GM21717 (cell line): Measurements from ENCODE around the gene ZNF609.
"Not testable (repeated sequence)": the region's sequence is repeated elsewhere in the genome, so short reads cannot be mapped to it uniquely, and the experiment has no call there.

Source experiments
- ATAC-seq: cut with Tn5 transposase; IDR thresholded peaks from one replicate; pipeline ENCODE4 v1.9.1; 2021; ENCODE audit warnings: mild to moderate bottlenecking, moderate library complexity; ENCODE audit not compliant: unreplicated experiment

Gene ZNF609

GRCh38 chr15:64640146-64640871 lies 179.9 kb downstream of the ZNF609 start:
- ATAC-seq, result no peak

DNA sequence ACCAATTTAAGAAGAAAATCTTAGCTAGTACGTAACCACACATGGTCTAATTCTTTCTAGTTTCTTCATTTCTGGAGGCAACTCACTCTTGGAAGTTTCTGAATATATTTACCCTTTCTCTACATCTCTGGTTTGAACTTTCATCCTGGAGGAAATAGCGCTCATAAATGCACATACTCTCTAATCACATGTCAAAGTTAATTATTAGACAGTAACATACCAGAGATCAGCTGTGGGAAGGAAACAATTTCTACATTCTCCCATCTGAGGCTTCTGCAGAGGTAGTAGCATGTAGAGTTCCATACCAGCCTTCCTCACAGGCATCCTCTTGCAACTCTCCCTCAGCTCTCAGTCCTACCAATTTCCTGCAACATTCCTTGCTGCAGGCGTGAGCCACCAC lies 182.5 kb downstream of the ZNF609 start:
- ATAC-seq, result no peak

- no peak for ATAC-seq
These were observed 183.3 kb downstream of the ZNF609 start for GRCh38 chr15:64643685-64644084.

DNA sequence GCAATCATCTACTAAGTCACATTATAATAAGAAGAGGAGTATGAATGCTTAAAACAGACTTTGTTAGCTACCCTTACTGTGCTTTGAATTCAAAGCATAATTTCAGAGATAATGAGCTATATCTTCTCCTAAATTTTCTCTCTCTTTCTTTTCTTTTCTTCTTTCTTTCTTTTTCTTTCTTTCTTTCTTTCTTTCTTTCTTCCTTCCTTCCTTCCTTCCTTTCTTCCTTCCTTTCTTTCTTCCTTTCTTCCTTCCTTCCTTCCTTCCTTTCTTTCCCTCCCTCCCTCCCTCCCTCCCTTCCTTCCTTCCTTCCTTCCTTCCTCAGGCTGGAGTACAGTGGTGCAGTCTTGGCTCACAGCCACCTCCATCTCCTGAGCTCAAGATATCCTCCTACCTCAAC lies 184.4 kb downstream of the ZNF609 start:
- ATAC-seq, result not testable (repeated sequence)

DNA sequence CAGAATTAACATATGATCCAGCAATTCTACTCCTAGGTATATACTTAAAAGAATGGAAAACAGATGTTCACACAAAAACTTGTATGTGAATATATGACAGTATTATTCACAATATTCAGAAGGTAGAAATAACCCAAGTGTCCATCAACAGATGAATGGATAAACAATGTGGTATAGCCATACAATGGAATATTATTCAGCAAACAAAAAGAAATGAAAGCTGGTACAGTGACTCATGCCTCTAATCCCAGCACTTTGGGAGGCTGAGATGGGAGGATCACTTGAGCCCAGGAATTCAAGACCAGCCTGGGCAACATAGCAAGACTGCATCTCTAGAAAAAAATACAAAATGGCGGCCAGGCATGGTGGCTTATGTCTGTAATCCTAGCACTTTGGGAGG lies 185.6 kb downstream of the ZNF609 start:
- no peak for ATAC-seq

DNA sequence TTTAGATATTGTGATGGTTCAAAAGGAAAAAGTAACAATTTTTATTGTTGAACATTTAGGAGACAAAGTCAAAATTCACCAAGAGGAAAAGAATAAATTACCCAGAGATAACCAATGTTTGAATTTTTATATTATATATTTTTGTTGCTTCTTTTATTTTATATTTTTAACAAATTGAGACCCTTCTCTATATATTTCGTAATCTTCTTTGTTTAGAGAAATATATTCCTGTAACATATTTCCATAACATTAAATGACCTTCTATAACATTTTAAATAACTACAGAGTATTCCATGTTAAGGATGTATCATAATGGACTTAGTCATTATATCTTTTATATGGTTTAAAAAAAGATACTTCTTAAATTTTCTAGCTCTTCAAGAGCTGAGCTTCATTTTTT lies 187.0 kb downstream of the ZNF609 start:
- no peak for ATAC-seq

DNA sequence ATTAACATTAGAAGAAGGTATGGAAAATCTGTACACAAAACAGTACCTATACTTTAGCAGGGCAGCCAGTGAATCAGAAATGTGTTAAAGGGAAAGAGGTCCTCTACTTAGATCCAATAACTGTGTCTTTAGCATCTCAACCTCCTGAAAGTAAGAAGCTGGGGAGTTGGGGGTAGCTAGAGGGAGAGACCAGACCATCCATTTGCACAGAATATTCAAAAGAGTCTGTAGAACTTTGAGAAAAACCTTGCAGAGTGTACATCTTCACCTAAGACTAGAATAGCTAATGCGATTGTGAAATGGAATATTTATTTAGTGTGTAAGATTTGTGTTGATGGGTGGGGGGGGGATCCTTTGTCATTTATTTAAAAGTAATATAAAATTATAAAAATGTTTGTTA lies 190.2 kb downstream of the ZNF609 start:
- ATAC-seq, result no peak

GRCh38 chr15:64651601-64652191 lies 191.3 kb downstream of the ZNF609 start:
- peak; percentile 61 for ATAC-seq

DNA sequence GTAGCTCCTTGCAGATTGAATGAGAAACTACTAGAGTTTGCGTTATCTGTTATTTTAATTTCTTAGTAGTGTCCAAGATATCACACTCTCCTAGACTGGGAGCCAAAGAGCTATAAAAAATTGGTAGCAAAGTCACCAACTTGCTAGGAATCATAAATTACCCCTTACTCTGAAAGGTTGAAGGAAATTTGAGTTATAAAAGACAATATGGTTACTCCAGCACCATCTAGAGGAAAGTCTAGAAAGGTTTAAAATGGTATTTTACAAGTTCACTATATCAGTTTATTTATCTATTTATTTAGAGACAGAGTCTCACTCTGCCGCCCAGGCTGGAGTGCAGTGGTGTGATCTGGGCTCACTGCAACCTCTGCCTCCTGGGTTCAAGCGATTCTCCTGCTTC lies 193.4 kb downstream of the ZNF609 start:
- ATAC-seq, result no peak

DNA sequence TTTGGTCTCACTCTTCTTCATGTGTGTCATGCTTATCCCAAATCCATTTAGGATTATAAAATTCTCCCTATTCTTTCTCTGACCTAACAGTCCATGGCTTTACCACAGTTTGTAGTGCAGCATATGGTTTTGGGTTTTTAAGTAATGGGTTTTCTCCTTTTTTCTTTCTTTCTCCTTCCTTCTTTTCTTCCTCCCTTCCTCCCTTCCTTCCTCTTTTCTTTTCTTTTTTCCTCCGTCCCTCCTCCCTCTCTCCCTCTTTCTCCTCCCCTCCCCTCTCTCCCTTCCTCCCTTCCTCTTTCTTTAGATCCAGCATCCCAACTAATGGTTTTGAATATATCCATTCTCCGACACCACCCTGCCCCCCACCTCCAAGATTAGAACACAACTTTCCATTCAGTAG lies 196.1 kb downstream of the ZNF609 start:
- ATAC-seq, result no peak

GRCh38 chr15:64665179-64665578 lies 204.8 kb downstream of the ZNF609 start:
- no peak for ATAC-seq

DNA sequence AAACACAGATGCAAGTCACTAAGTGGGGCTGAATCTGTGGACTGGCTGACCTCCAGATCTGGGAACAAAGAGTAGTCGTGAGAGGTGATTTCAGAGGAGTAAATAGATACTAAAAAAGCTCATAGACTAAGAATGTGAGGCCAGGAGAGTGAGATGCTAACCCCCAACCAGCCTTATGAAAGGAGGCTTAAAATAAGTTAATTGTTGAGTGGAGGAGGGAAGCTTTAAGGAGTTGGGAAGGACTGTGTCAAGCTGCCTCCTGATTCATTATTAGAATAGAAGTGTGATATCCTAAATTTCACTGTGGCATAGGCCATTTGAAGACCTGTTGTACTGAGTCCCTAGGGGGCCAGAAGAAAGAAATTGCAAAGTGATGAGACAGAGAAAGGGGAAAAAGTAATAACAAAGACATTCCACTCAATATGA lies 207.4 kb downstream of the ZNF609 start:
- no peak for ATAC-seq

GRCh38 chr15:64673866-64674265 lies 213.5 kb downstream of the ZNF609 start:
- ATAC-seq, result no peak

DNA sequence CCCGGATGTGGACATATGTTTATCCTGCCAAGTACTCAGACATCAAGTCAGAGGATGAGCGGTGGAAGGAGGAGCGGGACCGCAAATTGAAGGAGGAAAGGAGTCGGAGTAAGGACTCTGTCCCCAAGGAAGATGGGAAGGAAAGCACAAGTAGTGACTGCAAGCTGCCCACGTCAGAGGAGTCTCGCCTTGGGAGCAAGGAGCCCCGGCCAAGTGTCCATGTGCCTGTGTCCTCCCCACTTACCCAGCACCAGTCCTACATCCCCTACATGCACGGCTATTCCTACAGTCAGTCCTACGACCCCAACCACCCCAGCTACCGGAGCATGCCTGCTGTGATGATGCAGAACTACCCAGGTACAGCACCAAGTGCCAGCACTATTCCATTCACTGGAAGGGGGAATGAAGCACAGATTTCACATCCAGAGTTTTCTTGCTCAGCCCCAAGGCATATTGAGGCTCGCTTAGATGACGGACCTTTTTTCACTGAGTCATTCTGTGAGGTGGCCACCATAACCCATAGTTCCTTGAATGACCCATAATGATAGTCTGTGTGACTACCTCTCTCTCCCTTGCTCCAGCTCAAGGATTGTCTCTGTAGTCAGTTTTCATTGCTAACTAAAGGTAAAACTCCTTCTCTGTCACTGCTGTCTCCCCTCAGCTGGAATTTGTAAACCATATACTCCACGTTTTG lies 217.9 kb downstream of the ZNF609 start:
- ATAC-seq, result no peak

DNA sequence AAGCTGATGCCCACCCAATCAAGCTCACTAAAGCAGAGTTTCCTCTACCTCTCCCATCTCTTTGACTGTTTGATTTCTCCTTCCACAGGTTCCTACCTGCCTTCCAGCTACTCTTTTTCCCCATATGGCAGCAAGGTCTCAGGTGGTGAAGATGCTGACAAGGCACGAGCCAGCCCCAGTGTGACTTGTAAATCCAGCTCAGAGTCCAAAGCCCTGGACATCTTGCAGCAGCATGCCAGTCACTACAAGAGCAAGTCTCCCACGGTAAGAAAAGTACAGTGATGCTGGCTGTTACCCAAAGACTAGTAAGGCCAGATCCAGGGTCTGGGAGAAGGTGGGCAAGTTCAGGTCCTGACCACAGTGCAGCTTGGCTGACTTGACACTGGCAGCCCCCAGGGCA lies 219.7 kb downstream of the ZNF609 start:
- no peak for ATAC-seq

DNA sequence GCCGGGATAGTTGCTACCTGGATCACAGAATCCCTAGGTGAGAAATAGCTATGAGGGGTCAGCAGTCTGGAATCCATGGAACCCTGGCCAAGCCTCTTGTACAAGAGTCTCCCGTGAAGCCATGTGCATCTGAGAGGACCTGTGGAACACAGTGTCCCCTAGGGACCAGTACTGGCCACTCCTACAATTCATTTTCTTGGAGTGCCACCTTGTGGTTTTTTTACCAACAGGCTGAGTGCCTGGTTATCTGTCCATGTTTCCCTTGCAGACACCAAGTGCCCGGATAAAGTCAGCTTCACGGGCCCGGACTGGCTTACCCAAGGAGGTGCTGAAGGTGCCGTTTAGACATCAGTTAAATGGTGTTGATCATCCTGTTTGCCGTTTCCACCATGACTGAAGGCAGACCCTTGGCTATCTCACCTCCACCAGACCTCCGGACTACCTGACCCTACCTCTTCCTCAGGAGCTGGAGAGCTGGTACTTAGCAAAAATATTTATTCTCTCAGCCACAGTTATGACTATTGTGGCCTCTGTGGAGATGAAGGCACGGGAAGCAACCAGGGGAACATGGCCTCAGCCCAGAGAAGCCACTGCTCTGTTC lies 221.1 kb downstream of the ZNF609 start:
- ATAC-seq, result no peak

DNA sequence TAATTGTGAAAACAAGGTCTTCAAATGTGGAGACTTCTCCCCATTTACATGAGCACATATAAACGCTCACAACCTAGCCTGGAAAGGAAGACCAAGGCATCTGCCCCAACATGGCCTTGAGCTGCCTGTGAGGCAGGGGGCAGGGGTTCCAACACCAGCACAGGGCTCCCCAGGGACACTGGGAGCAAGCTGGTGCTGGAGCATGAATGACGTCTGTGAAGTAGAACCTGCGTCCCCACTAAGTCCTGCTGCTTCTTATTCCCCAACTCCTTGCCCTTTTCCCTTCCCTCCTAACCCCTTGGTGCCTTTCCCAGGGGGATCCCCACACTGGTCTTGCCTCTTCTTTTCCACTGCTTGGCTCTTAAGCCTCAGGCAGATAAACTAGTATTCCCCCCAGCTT lies 221.9 kb downstream of the ZNF609 start:
- ATAC-seq, result no peak

GRCh38 chr15:64683378-64683777 lies 223.0 kb downstream of the ZNF609 start:
- no peak for ATAC-seq

GRCh38 chr15:64685230-64685888 lies 225.0 kb downstream of the ZNF609 start:
- ATAC-seq, result no peak

- ATAC-seq, result no peak
These were observed 225.9 kb downstream of the ZNF609 start for GRCh38 chr15:64686130-64686735.

GRCh38 chr15:64687172-64687571 lies 226.8 kb downstream of the ZNF609 start:
- no peak for ATAC-seq
